PC-3 (cell line): ENCODE data around the gene CHRNA3. TPM values are rescaled to one million over a fixed set of nuclear protein-coding genes. Genes with fewer than 3 reads are reported as not detected.

Experiments used
- ATAC-seq: fragments of 200-7000 bp; cut with Tn5 transposase; 2 replicates; pipeline ENCODE4 v1.9.1; 2020; ENCODE audit warnings: mild to moderate bottlenecking, moderate library complexity
- Bru-seq: library from RNA; stranded (reverse); fragments of 400-500 nt; gene quantifications from one replicate; lab custom pipeline; 2021; lab: Mats Ljungman, UMichigan
- BruChase-seq, 2 experiments: library from RNA; stranded (reverse); fragments of 400-500 nt; gene quantifications; one replicate each; lab custom pipeline; 2021; lab: Mats Ljungman, UMichigan
- BruUV-seq: library from RNA; stranded (reverse); fragments of 400-500 nt; replicated peaks from 2 replicates; lab custom pipeline; 2021; lab: Mats Ljungman, UMichigan
- CTCF ChIA-PET: fragments of 300-600 bp; sonication (Branson Sonifier 250); formaldehyde crosslinking; loops from one replicate; lab custom pipeline; 2022; ENCODE audit warnings: antibody characterized with exemption; lab: Charles Lee
- POLR2A ChIA-PET: fragments of 300-600 bp; sonication (Branson Sonifier 250); formaldehyde crosslinking; loops from one replicate; lab custom pipeline; 2022; ENCODE audit warnings: antibody characterized with exemption; ENCODE audit not compliant: unreplicated experiment; lab: Charles Lee
- DNase-seq: peaks from one replicate; pipeline ENCODE4 v3.0.0-alpha.2; 2015
- H2AFZ ChIP-seq: fragments of 300-600 bp; sonication (generic); 2 replicates; pipeline ENCODE4 v1.6.0; 2016; ENCODE audit warnings: antibody characterized with exemption, low read length
- H3F3A ChIP-seq: fragments of 300-600 bp; sonication (generic); one replicate; pipeline ENCODE4 v1.6.0; 2017; ENCODE audit warnings: antibody characterized with exemption, low read length, control low read depth, mild to moderate bottlenecking; ENCODE audit not compliant: unreplicated experiment
- H3K27ac ChIP-seq: fragments of 300-600 bp; sonication (generic); 2 replicates; pipeline ENCODE4 v1.5.1; 2016; ENCODE audit warnings: mild to moderate bottlenecking, low read length
- H3K27me3 ChIP-seq: fragments of 300-600 bp; sonication (generic); 2 replicates; pipeline ENCODE4 v1.6.1; 2016; ENCODE audit warnings: low read length, mixed read lengths
- H3K36me3 ChIP-seq: fragments of 300-600 bp; sonication (generic); 2 replicates; pipeline ENCODE4 v1.6.1; 2016; ENCODE audit warnings: low read depth, mixed run types, low read length, mixed read lengths
- H3K4me1 ChIP-seq: fragments of 300-600 bp; sonication (generic); 2 replicates; pipeline ENCODE4 v1.5.1; 2016; ENCODE audit warnings: low read length; ENCODE audit not compliant: insufficient read depth
- H3K4me2 ChIP-seq: fragments of 300-600 bp; sonication (generic); 2 replicates; pipeline ENCODE4 v1.6.0; 2016; ENCODE audit warnings: low read length
- H3K4me3 ChIP-seq: fragments of 300-600 bp; sonication (generic); 2 replicates; pipeline ENCODE4 v1.5.1; 2016; ENCODE audit warnings: mild to moderate bottlenecking, low read length, mixed read lengths
- H3K79me2 ChIP-seq: fragments of 300-600 bp; sonication (generic); 2 replicates; pipeline ENCODE4 v1.6.1; 2017; ENCODE audit warnings: low read length, mixed read lengths
- H3K9ac ChIP-seq: fragments of 300-600 bp; sonication (generic); 2 replicates; pipeline ENCODE4 v1.6.0; 2016; ENCODE audit warnings: mild to moderate bottlenecking, low read length
- H3K9me2 ChIP-seq: fragments of 300-600 bp; sonication (generic); replicated peaks from 2 replicates; pipeline ENCODE4 v1.6.1; 2016; ENCODE audit warnings: mixed run types, low read length, mixed read lengths
- H3K9me3 ChIP-seq: fragments of 300-600 bp; sonication (generic); 2 replicates; pipeline ENCODE4 v1.6.1; 2016; ENCODE audit warnings: low read length, mixed read lengths
- H4K20me1 ChIP-seq: fragments of 300-600 bp; sonication (generic); 2 replicates; pipeline ENCODE4 v1.6.1; 2016; ENCODE audit warnings: low read length, mixed read lengths
- CTCF ChIP-seq: fragments of 300-600 bp; sonication (generic); conservative IDR thresholded peaks from 2 replicates; pipeline ENCODE4 v1.5.1; 2017; ENCODE audit warnings: antibody characterized with exemption, low read depth, mild to moderate bottlenecking, low read length
- EZH2 ChIP-seq: fragments of 300-600 bp; sonication (generic); IDR thresholded peaks from one replicate; pipeline ENCODE4 v1.6.1; 2017; ENCODE audit warnings: antibody characterized with exemption, mild to moderate bottlenecking, low read length; ENCODE audit not compliant: unreplicated experiment
- EZH2phosphoT487 ChIP-seq: fragments of 300-600 bp; sonication (generic); IDR thresholded peaks from 2 replicates; pipeline ENCODE4 v1.6.1; 2018; ENCODE audit warnings: mild to moderate bottlenecking, antibody characterized with exemption, low read length, borderline replicate concordance
- intact Hi-C: fragments of 100-400 bp; cut with micrococcal nuclease; formaldehyde crosslinking; loops from 2 replicates; pipeline ENCODE4 v1.9.0; 2023
- long read RNA-seq: library from polyadenylated mRNA; unstranded; transcript quantifications from one replicate; pipeline ENCODE4 v2.0.0, GENCODE V29; 2021; ENCODE audit not compliant: unreplicated experiment
- total RNA-seq: library from RNA; depleted of rRNA; stranded (reverse); fragments of >200 nt; gene quantifications from 2 replicates; pipeline ENCODE4 v1.2.3, GENCODE V29; 2014; rRNA removed

The CHRNA3 gene
- total RNA-seq (not detected in 2 replicates), Bru-seq, nascent RNA (not detected), BruChase-seq, experiment 1, labeled RNA remaining after a 6-hour chase (percentile 5 among the genes with signal in this experiment), BruChase-seq, experiment 2, labeled RNA remaining after a 2-hour chase (percentile 3 among the genes with signal in this experiment)
- long read RNA-seq, partial matches to known transcripts, result 0 of 1 reads
- long read RNA-seq, other reads (novel, unspliced or antisense), result 1 of 1 reads

GRCh38 chr15:78620527-78621421 lies at the start of gene CHRNA3:
Gene CHRNA3, minus strand, starts transcription at chr15:78620996. Its CDS starts 202 bp downstream, at chr15:78620794.
- no TSS peak for BruUV-seq
- DNase-seq (no peak), ATAC-seq (peak; percentile 31)
- Histone ChIP-seq H3K79me2 (no peaks in the 10 kb centered on the region), H2AFZ (peak within 1 kb of the TSS; percentile 59; the same call in 1 of the 2 replicates), H3K4me2 (peak within 1 kb of the TSS; percentile 77), H3K4me1 (no peaks in the 10 kb centered on the region), H3K27me3 (peaks cover 22% of the 10 kb centered on the region), H3K9me3 (no peaks in the 10 kb centered on the region), H4K20me1 (no peaks in the 10 kb centered on the region), H3K27ac (no peak within 1 kb of the TSS), H3K9me2 (no peaks in the 10 kb centered on the region), H3F3A (no peaks in the 10 kb centered on the region), H3K4me3 (peak within 1 kb of the TSS; percentile 56; the same call in 1 of the 2 replicates), H3K36me3 (no peaks in the 10 kb centered on the region), H3K9ac (no peak within 1 kb of the TSS)
- peak; percentile 33 for TF ChIP-seq EZH2
- no peak for TF ChIP-seq EZH2phosphoT487
- intact Hi-C loops, result no loop called here
- ChIA-PET POLR2A (no interaction called here), CTCF (no interaction called here)

GRCh38 chr15:78668987-78669386 lies 48.2 kb upstream of the CHRNA3 start:
- POLR2A ChIA-PET, result no interaction called here
- H3K4me2 ChIP-seq, result no peak overlapping the region

More at GRCh38 chr15:78668987-78669386, 48.2 kb upstream of the CHRNA3 start:
- no peaks in the 10 kb centered on the region for H3K27me3 ChIP-seq
- intact Hi-C loops, result no loop called here
- no peak overlapping the region for H2AFZ ChIP-seq
- DNase-seq (no peak), ATAC-seq (no peak)
- H3K27ac ChIP-seq, result no peak overlapping the region
- CTCF ChIA-PET, result no interaction called here
- H3K4me3 ChIP-seq, result no peak overlapping the region
- no peaks in the 10 kb centered on the region for H3K4me1 ChIP-seq
- no peak overlapping the region for H3K9ac ChIP-seq
- no peaks in the 10 kb centered on the region for H3K36me3 ChIP-seq
- no peaks in the 10 kb centered on the region for H3K79me2 ChIP-seq
- no peaks in the 10 kb centered on the region for H4K20me1 ChIP-seq
- BruUV-seq, result no TSS peak
- no peaks in the 10 kb centered on the region for H3K9me2 ChIP-seq
- H3F3A ChIP-seq, result no peaks in the 10 kb centered on the region
- H3K9me3 ChIP-seq, result no peaks in the 10 kb centered on the region
- no peak for TF ChIP-seq CTCF
